HG03159 (cell line): ENCODE data around the gene SNTA1.
"Not testable (repeated sequence)": the region's sequence is repeated elsewhere in the genome, so short reads cannot be mapped to it uniquely, and the experiment has no call there.

Experiments used
- ATAC-seq: cut with Tn5 transposase; IDR thresholded peaks from one replicate; pipeline ENCODE4 v1.9.1; 2021; ENCODE audit warnings: mild to moderate bottlenecking, moderate library complexity; ENCODE audit not compliant: unreplicated experiment

Gene SNTA1

DNA sequence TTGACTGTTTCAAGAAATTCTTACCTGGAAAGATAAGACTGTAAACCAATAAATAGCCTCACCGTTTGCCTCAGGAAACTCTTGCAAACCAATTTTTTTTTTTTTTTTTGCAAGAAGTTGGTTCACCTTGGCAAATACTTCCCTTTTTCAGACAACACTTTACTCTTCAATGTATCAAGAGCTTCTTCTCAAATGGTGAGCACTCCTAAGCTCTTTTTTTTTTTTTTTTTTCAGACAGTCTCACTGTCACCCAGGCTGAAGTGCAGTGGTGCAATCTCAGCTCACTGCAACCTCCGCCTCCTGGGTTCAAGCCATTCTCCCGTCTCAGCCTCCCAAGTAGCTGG is 22.7 kb upstream of the SNTA1 start:
- no peak for ATAC-seq

- no peak for ATAC-seq
Measured at GRCh38 chr20:33465481-33466302, 22.1 kb upstream of the SNTA1 start.

DNA sequence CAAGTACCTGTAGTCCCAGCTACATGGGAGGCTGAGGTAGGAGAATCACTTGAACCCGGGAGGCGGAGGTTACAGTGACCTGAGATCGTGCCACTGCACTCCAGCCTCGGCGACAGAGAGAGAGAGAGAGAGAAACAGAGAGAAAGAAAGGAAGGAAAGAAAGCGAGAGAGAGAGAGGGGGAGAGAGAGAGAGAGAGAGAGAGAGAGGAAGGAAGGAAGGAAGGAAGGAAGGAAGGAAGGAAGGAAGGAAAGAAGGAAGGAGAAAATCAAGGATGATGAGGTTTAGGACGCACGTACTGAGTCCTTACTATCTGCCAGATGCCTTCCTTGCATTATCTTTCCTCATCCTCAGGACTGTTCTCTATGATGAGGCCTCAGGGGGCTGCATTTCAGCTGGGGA is 21.2 kb upstream of the SNTA1 start:
- not testable (repeated sequence) for ATAC-seq

GRCh38 chr20:33463332-33464101 is 20.0 kb upstream of the SNTA1 start:
- ATAC-seq = no peak

DNA sequence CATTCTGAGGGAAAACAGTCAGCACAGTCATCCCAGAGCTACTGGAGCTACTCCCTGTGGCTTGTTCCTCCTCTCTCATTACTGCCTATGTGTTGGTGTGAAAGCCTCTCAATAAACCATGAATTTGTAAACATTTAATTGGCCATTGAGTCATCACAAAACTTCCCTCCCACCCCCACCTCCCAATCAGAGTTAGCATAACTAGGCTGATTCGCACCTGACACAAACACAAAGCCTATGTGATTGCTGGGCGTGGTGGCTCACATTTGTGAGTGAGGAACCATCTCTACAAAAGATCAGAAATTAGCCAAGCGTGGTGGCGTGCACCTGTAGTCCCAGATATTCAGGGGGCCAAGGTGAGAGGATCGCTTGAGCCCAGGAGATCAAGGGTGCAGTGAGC is 17.1 kb upstream of the SNTA1 start:
- no peak for ATAC-seq

DNA sequence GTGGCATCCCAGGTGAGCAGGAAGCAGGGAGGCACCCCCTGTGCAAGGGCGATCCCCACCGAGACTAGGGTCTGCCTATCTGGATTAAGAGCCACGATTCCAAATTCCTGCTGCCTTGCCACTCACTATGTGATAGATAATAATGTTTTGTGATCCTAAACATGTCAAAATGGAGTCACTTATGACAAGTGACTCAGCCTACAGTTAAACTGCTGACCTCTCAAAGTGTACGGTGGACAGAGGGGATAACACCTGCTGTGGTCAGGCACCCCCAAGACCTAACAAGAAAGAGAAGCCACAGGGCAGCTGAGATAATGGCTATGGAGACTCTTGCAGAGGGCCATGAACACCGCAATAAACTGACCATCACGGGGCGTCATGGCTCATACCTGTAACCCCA is 16.0 kb upstream of the SNTA1 start:
- ATAC-seq = no peak

DNA sequence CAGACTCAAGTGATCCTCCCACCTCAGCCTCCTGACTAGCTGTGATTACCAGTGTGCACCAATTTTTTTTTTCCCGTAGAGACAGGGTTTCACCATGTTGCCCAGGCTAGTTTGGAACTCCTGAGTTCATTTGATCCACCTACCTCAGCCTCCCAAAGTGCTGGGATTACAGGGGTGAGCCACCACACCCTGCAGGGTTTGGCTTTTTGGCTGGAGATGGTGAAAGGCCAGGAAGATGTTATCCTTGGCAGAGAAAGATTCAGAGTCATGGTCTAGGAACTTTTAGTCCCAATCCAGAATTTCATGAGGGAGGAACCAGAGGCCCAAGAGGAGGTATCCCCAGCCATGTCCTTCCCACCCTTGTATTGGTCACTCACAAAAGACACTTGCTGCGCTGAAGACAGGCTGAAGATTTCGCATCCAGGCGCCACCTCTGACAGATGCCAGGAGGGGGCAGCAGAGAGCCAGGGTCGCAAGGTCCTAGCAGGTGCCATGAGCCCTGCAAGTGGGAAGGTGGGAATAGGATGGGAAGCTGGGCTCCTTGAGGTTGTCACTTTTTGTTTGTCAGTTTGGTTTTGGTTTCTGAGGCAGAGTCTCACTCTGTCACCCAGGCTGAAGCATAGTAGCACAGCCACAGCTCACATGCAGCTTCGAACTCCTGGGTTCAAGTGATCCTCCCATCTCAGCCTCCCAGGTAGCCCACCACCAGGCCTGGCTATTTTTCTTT is 13.5 kb upstream of the SNTA1 start:
- peak; percentile 45 for ATAC-seq

GRCh38 chr20:33450867-33451266 is 7.3 kb upstream of the SNTA1 start:
- no peak for ATAC-seq

DNA sequence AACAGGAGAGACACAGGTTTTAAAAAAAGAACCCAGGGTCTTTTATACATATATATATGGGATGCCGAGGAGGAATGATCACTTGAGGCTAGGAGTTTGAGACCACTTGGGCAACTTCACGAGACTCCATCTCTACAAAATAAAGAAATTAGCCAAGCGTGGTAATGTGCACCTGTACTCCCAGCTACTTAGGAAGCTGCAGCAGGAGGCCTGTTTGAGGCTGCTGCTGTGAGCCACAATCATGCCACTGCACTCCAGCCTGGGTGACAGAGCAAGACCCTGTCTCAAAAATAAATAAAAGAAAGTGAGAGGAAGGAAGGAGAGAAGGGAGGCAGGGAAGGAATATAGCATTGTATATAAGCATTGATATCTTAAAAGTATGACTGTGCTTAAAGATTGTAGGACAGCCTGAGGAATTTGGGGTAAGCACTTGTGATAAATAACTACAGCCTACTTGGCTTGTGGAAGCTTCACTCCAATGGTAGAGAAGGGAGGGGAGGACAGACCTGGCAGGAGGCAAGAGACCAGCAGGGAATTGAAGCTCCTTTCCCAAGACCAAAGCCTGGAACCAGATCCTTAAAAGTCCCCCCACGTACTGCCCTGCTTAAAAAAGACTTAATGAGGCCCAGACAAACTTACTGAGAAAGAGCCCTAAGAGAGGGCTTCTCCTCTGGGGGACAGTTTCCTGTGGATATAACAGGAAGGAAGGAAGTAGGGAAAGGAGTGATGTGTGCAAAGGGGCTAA is 2.5 kb upstream of the SNTA1 start:
- ATAC-seq = no peak

- no peak for ATAC-seq
Measured at GRCh38 chr20:33444797-33445560, 1.4 kb upstream of the SNTA1 start.

DNA sequence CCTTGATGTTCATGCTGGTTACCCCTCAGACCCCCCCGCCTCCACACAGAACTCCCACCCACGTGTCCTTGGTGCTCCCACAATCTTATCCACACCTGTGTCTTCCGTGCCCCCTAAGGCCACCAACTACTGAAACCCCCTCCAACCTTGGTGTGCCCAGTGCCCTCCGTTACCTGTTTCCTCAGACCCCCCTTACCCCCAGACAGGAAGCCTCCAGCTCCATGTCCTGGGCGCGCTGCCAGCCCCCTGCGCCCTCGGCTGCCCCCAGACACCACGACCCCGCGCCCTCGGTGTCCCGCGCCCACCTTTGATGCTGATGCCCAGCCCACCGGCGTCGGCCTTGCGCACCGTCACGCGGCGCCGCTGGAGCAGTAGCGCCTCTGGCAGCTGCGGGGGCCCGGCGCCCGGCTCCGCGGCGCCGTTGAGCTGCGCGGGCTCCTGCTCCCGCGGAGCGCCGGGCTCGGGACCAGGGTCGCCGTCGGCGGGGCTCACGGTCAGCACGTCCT is 504 bp downstream of the SNTA1 start:
- peak; percentile 11 for ATAC-seq

DNA sequence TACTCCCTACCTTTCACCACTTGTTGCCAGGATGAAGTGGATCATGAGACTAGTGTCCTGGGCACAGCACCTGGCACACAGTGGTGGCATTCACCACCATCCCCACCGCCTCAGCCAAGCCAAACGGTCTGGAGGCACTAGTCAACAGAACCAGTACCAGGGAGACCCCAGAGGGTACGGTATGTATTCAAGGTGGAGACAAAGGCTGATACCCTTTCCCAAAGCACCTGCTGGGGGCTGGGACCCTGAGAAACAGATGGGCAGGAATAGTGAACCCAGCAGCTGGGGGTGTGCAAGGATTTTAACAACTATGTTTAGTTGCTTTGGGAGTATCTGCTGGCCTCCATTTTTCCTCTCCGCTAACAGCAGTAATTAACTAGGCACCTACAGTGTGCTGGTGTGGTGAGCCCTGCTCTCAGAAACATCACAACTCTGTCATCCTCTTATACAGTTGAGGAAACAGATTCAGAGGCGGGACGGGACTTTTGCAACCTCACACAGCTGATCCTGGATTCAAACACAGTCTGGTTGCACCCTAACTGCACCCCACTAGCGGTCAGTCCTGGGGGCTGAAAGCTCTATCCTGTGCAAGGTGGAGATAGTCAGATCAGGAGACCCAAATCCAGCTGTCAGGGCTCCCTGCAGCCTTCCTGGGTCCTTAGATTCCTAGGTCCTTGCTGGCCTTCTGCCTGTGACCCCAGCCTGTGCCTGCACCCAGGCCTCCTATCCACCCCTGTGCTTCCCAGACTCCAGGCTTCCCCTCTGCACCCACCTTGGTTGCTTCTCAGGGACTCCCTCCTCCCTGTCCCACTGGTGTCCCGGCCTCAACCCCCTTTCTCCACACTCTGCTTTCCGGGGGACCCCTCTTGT is 1.2 kb downstream of the SNTA1 start:
- no peak for ATAC-seq

- ATAC-seq = no peak
Measured at GRCh38 chr20:33441142-33441955, 2.2 kb downstream of the SNTA1 start.

- ATAC-seq = not testable (repeated sequence)
Measured at GRCh38 chr20:33440562-33440961, 3.0 kb downstream of the SNTA1 start.

- no peak for ATAC-seq
Measured at GRCh38 chr20:33438481-33438880, 5.1 kb downstream of the SNTA1 start.

DNA sequence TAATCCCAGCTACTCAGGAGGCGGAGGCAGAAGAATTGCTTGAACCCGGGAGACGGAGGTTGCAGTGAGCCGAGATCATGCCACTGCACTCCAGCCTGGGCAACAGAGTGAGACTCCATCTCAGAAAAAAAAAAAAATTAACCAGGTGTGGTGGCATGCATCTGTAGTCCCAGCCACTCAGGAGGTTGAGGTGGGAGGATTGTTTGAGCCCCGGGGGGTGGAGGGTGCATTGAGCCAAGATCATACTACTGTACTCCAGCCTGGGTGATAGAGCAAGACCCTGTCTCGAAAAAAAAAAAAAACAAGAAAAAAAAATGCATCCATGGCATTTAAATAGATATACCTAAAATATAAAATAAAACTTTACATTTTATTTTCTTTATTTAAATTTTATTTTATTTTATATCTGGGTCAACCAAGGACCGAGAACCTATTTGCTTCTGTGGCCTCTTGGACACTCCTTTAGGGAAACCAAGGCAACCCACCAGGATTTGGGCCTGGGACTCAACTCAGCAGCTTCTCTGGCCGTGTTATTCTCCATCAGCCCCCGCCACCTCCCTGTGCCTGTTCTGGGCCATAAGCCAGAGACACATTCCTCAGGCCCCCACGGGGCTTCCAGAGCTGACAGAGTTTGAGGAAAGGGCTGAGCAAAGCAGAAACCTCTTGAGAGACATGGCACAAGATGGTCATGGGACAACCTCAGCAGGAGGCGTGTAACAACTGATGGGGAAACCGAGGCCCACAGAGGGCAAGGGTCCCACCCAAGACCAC is 6.2 kb downstream of the SNTA1 start:
- ATAC-seq = no peak

DNA sequence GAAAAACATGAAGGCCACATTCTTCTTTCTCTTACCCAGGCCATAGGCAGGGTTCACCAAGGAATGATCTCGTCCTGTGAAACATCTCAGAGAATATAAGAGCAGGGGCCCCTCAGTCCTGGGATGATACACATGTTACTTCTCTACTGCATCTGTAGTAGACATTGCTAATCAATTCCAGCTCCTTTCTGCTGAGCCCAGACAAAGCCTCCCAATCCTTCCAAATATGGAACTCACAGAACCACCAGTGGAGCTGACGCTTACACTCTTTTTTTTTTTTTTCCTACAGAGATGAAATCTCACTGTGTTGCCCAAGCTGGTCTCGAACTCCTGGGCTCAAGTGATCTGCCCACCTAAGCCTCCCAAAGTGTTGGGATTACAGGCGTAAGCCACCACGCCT is 9.1 kb downstream of the SNTA1 start:
- ATAC-seq = no peak
